CD4-positive, CD25-positive, alpha-beta regulatory T cell (primary cell): ENCODE data around the gene PTPN1. TPM values are rescaled to one million over a fixed set of nuclear protein-coding genes. Genes with fewer than 3 reads are reported as not detected.

Experiments used
- ATAC-seq, 2 donors: fragments of 150-1000 bp; cut with Tn5 transposase; one replicate each; pipeline ENCODE4 v1.10.0; 2021; ENCODE audit warnings: low read depth in 2 of 2, moderate number of reproducible peaks in 2 of 2, moderate library complexity in 1 of 2
- DNase-seq, 3 donors: peaks; one replicate each; pipeline versions ENCODE4 v3.0.0 to v3.0.0-alpha.2; 2012 to 2022; ENCODE audit warnings: mixed read lengths in 1 of 3
- H3K27ac ChIP-seq: one replicate; pipeline ENCODE4 v1.7.0; 2013; ENCODE audit warnings: mild to moderate bottlenecking, low read length; ENCODE audit not compliant: insufficient read depth, poor library complexity, severe bottlenecking
- H3K27me3 ChIP-seq: one replicate; pipeline ENCODE4 v1.7.0; 2013; ENCODE audit warnings: low read length; ENCODE audit not compliant: control insufficient read depth, insufficient read depth
- H3K36me3 ChIP-seq: one replicate; pipeline ENCODE4 v1.7.0; 2013; ENCODE audit warnings: mild to moderate bottlenecking, low read length, moderate library complexity; ENCODE audit not compliant: control insufficient read depth, insufficient read depth
- H3K4me1 ChIP-seq: 2 replicates; pipeline ENCODE4 v1.7.0; 2013; ENCODE audit warnings: mild to moderate bottlenecking, low read length; ENCODE audit not compliant: insufficient read depth, control insufficient read depth, poor library complexity, severe bottlenecking
- H3K4me3 ChIP-seq: one replicate; pipeline ENCODE4 v1.7.0; 2013; ENCODE audit warnings: low read depth, mild to moderate bottlenecking, low read length, moderate library complexity
- H3K9me3 ChIP-seq, 2 experiments: 1 replicate in 1 of 2; 2 replicates in 1 of 2; pipeline ENCODE4 v1.7.0; 2013; ENCODE audit warnings: low read length in 2 of 2, mild to moderate bottlenecking in 1 of 2, moderate library complexity in 1 of 2; ENCODE audit not compliant: control insufficient read depth in 2 of 2
- H3K27ac Mint-ChIP-seq, 3 donors: one replicate each; pipeline ENCODE4 v1.8.0; 2020 to 2022; ENCODE audit warnings: mild to moderate bottlenecking in 3 of 3, mixed read lengths in 3 of 3, moderate library complexity in 2 of 3
- H3K27me3 Mint-ChIP-seq: one replicate; pipeline ENCODE4 v1.8.0; 2022; ENCODE audit warnings: mild to moderate bottlenecking, mixed read lengths
- H3K36me3 Mint-ChIP-seq: one replicate; pipeline ENCODE4 v1.8.0; 2020; ENCODE audit warnings: mixed read lengths
- H3K4me1 Mint-ChIP-seq, 4 donors: one replicate each; pipeline ENCODE4 v1.8.0; 2020 to 2022; ENCODE audit warnings: mixed read lengths in 4 of 4, mild to moderate bottlenecking in 1 of 4
- H3K4me3 Mint-ChIP-seq, 4 donors: one replicate each; pipeline ENCODE4 v1.8.0; 2020 to 2022; ENCODE audit warnings: mild to moderate bottlenecking in 4 of 4, mixed read lengths in 4 of 4, moderate library complexity in 3 of 4
- H3K9me3 Mint-ChIP-seq, 7 donors: one replicate each; pipeline ENCODE4 v1.8.0; 2020 to 2022; ENCODE audit warnings: mixed read lengths in 7 of 7, mild to moderate bottlenecking in 3 of 7, moderate library complexity in 2 of 7
- polyA plus RNA-seq, 4 donors: library from polyadenylated mRNA; unstranded; fragments of 300-500 nt; fragmentation: Illumina TruSeq; gene quantifications; one replicate each; pipeline ENCODE4 v1.2.3, GENCODE V29; 2021
- total RNA-seq: library from RNA; stranded (reverse); gene quantifications from one replicate; pipeline ENCODE4 v1.2.3, GENCODE V29; 2022

PTPN1 gene
- total and polyA plus RNA-seq, 5 donors from 2014 or later = 27.1 to 76.3 (median 31.7) TPM

DNA sequence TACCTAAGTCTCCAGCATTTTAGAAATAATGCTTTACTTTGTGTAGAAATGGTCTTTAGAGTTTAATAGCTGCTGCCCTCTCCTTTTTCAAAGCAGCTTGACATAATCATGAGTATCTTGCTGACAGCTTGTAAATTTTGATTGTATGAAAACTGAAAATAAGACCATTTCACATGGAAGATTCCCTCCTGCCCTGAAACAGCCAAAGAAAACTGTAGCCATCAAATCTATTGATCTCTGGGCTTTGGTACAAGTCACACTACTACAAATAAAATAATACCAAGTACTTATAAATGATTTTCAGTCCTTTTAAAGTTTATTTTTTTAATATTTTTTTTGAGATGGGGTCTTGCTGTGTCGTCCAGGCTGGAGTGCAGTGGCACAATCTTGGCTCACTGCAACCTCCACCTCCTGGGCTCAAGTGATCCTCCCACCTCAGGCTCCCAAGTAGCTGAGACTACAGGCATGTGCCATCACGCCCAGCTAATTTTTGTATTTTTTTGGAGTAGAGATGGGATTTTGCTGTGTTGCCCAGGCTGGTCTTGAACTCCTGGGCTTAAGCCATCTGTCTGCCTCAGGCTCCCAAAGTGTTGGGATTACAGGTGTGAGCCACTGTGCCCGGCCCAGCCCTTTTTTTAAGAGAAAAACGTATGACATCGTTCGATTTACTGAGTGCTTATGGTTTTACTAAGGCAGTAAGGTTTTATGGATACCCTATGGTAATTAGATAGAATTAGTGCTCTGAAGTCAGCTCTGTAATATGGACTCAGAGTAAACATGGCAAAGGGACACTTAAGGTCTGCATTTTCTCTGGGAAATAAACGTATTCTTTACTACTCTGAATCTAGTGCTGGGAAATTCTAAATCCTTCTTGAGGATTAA is 7.0 kb downstream of the PTPN1 start:
- H3K36me3 Mint-ChIP-seq = no peaks in the 10 kb centered on the region
- peak overlapping the region; percentile 90 to 98 (median 91) for H3K27ac Mint-ChIP-seq
- ATAC-seq = no peak
- Histone ChIP-seq H3K27ac (peak overlapping the region; percentile 77), H3K4me1 (peaks cover 100% of the 10 kb centered on the region), H3K4me3 (peak overlapping the region; percentile 89), H3K27me3 (no peaks in the 10 kb centered on the region), H3K9me3 (no peaks in the 10 kb centered on the region), H3K36me3 (peaks cover 4% of the 10 kb centered on the region)
- peaks cover 60 to 98% (median 89%) of the 10 kb centered on the region in 4 donors for H3K4me1 Mint-ChIP-seq
- no peak for DNase-seq
- peak overlapping the region; percentile 86 to 93 (median 90) for H3K4me3 Mint-ChIP-seq
- no peaks in the 10 kb centered on the region for H3K27me3 Mint-ChIP-seq
- no peaks in the 10 kb centered on the region for H3K9me3 Mint-ChIP-seq

- Histone ChIP-seq H3K9me3 (no peaks in the 10 kb centered on the region), H3K4me3 (peak overlapping the region; percentile 89), H3K27me3 (no peaks in the 10 kb centered on the region), H3K27ac (peak overlapping the region; percentile 77), H3K36me3 (peaks cover 4% of the 10 kb centered on the region), H3K4me1 (peaks cover 97% of the 10 kb centered on the region)
- H3K27me3 Mint-ChIP-seq = no peaks in the 10 kb centered on the region
- peaks cover 59 to 96% (median 85%) of the 10 kb centered on the region in 4 donors for H3K4me1 Mint-ChIP-seq
- no peak for ATAC-seq
- no peaks in the 10 kb centered on the region for H3K36me3 Mint-ChIP-seq
- DNase-seq = peak in 1 of 3 donors; percentile 62
- H3K4me3 Mint-ChIP-seq = peak overlapping the region; percentile 86 to 93 (median 90)
- no peaks in the 10 kb centered on the region for H3K9me3 Mint-ChIP-seq
- H3K27ac Mint-ChIP-seq = peak overlapping the region; percentile 90 to 98 (median 91)
Observed at GRCh38 chr20:50517817-50518154, 7.6 kb downstream of the PTPN1 start.

DNA sequence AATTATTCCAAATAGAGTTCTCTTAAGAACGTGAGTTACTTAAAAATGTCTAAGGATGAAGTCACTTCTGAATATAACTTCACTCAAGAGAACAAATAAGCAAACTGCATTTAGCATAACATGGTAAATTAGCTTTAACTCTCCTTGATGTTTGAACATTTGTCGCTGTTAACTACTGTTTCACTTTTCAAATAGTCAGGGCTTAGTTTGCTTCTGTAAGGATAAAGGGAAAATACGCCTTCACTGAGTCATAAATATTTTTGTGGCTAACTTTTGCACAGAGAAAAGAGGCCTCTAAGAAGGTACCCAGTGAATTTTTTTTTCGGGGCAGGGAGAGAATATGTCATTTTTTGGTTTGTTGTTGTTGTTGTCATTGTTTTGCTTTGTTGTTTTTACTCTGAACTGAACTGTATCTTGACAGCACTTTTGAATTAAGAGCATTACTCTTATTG is 8.1 kb downstream of the PTPN1 start:
- H3K36me3 Mint-ChIP-seq = no peaks in the 10 kb centered on the region

DNA sequence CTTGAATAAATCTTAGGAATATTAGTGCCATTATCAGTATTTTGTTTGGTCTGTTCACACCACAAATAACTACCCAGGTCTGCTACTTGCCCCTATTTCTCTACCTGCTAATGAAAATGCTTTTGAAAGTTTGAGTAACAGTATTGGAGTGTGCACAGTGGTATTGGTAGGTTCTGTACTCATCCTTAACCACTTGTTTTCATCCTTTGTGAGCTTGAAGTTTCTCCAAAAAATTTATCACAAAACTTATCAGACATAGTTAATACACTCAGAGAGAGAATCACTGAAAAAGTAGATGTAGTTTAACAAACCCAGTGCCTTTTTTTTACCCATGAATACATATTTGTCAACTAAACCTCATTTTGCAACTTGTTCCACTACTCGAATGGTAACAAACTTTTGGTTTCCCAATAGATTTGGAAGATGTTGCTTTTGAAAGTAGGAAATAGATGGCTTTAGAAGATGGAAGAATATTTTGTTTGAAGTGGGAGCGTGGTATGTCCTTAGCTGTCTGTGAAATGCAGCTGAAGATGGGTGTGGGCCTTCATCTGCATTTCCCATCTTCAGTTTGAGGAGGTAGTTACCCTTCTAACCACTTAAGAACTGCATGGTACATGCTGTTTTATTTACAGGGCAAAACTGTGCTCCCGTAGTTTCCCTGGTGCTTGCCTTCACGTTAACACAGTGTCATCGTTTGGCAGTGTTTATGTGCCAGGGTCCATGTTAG is 9.0 kb downstream of the PTPN1 start:
- H3K4me1 Mint-ChIP-seq = peaks cover 54 to 96% (median 86%) of the 10 kb centered on the region in 4 donors
- no peaks in the 10 kb centered on the region for H3K9me3 ChIP-seq

More for the DNA sequence above, 8.1 kb downstream of the PTPN1 start:
- H3K27ac Mint-ChIP-seq = peak overlapping the region; percentile 90 to 98 (median 91)
- DNase-seq (peak in 1 of 3 donors; percentile 40), ATAC-seq (no peak)
- Histone ChIP-seq H3K27me3 (no peaks in the 10 kb centered on the region), H3K9me3 (no peaks in the 10 kb centered on the region), H3K36me3 (peaks cover 4% of the 10 kb centered on the region), H3K4me1 (peaks cover 97% of the 10 kb centered on the region), H3K27ac (peak overlapping the region; percentile 77), H3K4me3 (peak overlapping the region; percentile 89)
- H3K27me3 Mint-ChIP-seq = no peaks in the 10 kb centered on the region
- H3K9me3 Mint-ChIP-seq = no peaks in the 10 kb centered on the region
- H3K4me3 Mint-ChIP-seq = peak overlapping the region; percentile 86 to 93 (median 90)
- peaks cover 55 to 96% (median 85%) of the 10 kb centered on the region in 4 donors for H3K4me1 Mint-ChIP-seq

GRCh38 chr20:50520222-50520880 is 10.2 kb downstream of the PTPN1 start:
- H3K4me1 Mint-ChIP-seq = peaks cover 50 to 87% (median 75%) of the 10 kb centered on the region in 4 donors
- Histone ChIP-seq H3K27ac (peak overlapping the region; percentile 77), H3K27me3 (no peaks in the 10 kb centered on the region), H3K9me3 (no peaks in the 10 kb centered on the region), H3K36me3 (peaks cover 4% of the 10 kb centered on the region), H3K4me1 (peaks cover 92% of the 10 kb centered on the region), H3K4me3 (peak overlapping the region; percentile 89)
- H3K9me3 Mint-ChIP-seq = no peaks in the 10 kb centered on the region
- H3K27ac Mint-ChIP-seq = peak overlapping the region; percentile 90 to 98 (median 91)
- no peaks in the 10 kb centered on the region for H3K27me3 Mint-ChIP-seq
- DNase-seq (peak in 1 of 3 donors; percentile 31), ATAC-seq (no peak)
- H3K4me3 Mint-ChIP-seq = peak overlapping the region; percentile 86 to 93 (median 90)
- no peaks in the 10 kb centered on the region for H3K36me3 Mint-ChIP-seq

More for the DNA sequence above, 9.0 kb downstream of the PTPN1 start:
- peak in 2 of 3 donors; percentile 29 to 72 for DNase-seq
- peak overlapping the region; percentile 89 for H3K4me3 ChIP-seq
- Mint-ChIP-seq H3K4me3 (peak overlapping the region; percentile 86 to 93 (median 90)), H3K27ac (peak overlapping the region; percentile 90 to 98 (median 91)), H3K27me3 (no peaks in the 10 kb centered on the region), H3K9me3 (no peaks in the 10 kb centered on the region), H3K36me3 (no peaks in the 10 kb centered on the region)
- H3K27me3 ChIP-seq = no peaks in the 10 kb centered on the region
- peak overlapping the region; percentile 77 for H3K27ac ChIP-seq
- H3K36me3 ChIP-seq = peaks cover 4% of the 10 kb centered on the region
- peaks cover 97% of the 10 kb centered on the region for H3K4me1 ChIP-seq
- ATAC-seq = peak; percentile 33 to 36

DNA sequence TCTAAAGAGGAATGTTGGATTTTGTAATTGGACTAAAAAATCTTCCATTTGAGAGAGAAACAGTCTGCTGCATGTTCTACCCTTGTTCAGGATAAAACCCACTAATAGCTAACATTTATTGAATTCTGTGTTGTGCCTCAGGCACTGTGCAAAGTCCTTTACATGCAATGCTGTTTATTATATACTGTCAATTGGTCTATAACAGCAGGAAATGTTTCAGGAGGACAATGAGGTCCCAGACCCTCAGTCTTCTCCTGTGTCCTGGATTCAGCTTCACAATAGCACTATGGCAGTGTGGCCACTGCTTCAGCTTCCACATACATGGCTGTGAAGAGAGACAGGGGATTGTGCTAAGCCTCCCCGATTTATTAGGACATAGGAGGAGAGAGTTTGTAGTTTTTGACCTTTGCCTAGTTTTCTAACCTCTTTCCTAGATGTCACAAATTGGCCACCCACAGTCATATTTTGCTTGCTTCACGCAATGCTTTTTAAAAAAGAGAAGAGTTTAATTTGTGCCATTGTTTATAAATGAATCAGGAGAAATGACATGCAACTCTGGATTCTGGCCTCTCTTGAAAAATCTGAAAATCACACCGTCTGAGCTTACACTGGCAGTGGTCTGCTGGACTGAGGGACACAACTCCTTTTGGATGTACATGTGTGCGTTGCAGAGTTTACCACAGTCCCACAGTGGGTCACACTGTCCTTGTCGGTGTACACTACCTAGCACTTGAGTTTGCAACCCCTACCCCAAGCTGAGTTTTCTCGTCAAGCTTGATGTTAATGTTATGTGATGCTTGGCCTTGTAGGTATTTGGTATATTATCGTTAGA is 11.3 kb downstream of the PTPN1 start:
- Mint-ChIP-seq H3K9me3 (no peaks in the 10 kb centered on the region), H3K4me1 (peaks cover 44 to 76% (median 65%) of the 10 kb centered on the region in 4 donors), H3K4me3 (peak overlapping the region in 2 of 4 donors; percentile 33 to 92)

More for the DNA sequence above, 11.3 kb downstream of the PTPN1 start:
- ATAC-seq (no peak), DNase-seq (no peak)
- peak overlapping the region; percentile 89 for H3K4me3 ChIP-seq
- H3K27me3 ChIP-seq = no peaks in the 10 kb centered on the region
- H3K36me3 Mint-ChIP-seq = no peaks in the 10 kb centered on the region
- peaks cover 4% of the 10 kb centered on the region for H3K36me3 ChIP-seq
- H3K4me1 ChIP-seq = peaks cover 91% of the 10 kb centered on the region
- H3K27ac Mint-ChIP-seq = peak overlapping the region; percentile 25 to 80 (median 63)
- H3K27me3 Mint-ChIP-seq = no peaks in the 10 kb centered on the region
- peak overlapping the region; percentile 77 for H3K27ac ChIP-seq
- H3K9me3 ChIP-seq = no peaks in the 10 kb centered on the region
